ENCODE results near the gene MACIR. TPM values are rescaled to one million over a fixed set of nuclear protein-coding genes. Genes with fewer than 3 reads are reported as not detected.

The MACIR gene
- total RNA-seq, 1 experiment from 2014 or later, result 4.1 TPM

- Histone ChIP-seq H3K4me3 (ENCODE audit: low read depth, low read length) (no peak overlapping the region), H3K27me3 (replicated peaks; ENCODE audit: control insufficient read depth, insufficient read depth, low read length) (no peaks in the 10 kb centered on the region), H3K9me3 (no peaks in the 10 kb centered on the region), H3K4me1 (no peaks in the 10 kb centered on the region), H3K36me3 (ENCODE audit: control insufficient read depth, insufficient read depth, low read length) (no peaks in the 10 kb centered on the region)
- Mint-ChIP-seq H3K4me1 (ENCODE audit: low read depth, unreplicated experiment) (no peaks in the 10 kb centered on the region), H3K27me3 (ENCODE audit: insufficient read depth, unreplicated experiment) (no peaks in the 10 kb centered on the region), H3K9me3 (ENCODE audit: unreplicated experiment) (no peaks in the 10 kb centered on the region), H3K36me3 (ENCODE audit: insufficient read depth, unreplicated experiment) (no peaks in the 10 kb centered on the region), H3K27ac (ENCODE audit: unreplicated experiment) (no peak overlapping the region), H3K4me3 (ENCODE audit: unreplicated experiment) (no peak overlapping the region)
- ChIA-PET CTCF (no interaction called here), POLR2A (no interaction called here)
- TF ChIP-seq CTCF (IDR thresholded peaks at IDR 0.05; ENCODE audit: insufficient read depth in 1 of 2, low read depth in 1 of 2, low read length in 1 of 2, severe bottlenecking in 1 of 2, unreplicated experiment in 1 of 2), result no peak
- intact Hi-C loops (cut with micrococcal nuclease; ENCODE audit: unreplicated experiment), result loop anchor here (10.0 kb wide), 2 partner anchors 158 to 438 kb away; no protein-coding TSS in a partner anchor
- DNase-seq, result no peak
- no TSS peak for BruUV-seq (replicated peaks)
Observed at GRCh38 chr5:103223031-103223955, 35.3 kb upstream of the MACIR start.

- ChIA-PET POLR2A (interaction anchor here (1.0 kb wide), 1 partner anchor 34 kb away, joined by 3 read pairs; the partner anchor contains the start of gene MACIR), CTCF (interaction anchor here (0.6 to 1.1 kb wide), 11 partner anchors 29 to 688 kb away, joined by 3 to 7 read pairs (median 3); partner anchors contain the start of genes GIN1, MACIR and PPIP5K2)
- intact Hi-C loops (cut with micrococcal nuclease; ENCODE audit: unreplicated experiment), result loop anchor here (1.0 to 10.0 kb wide), 7 partner anchors 160 to 688 kb away; no protein-coding TSS in a partner anchor
Observed at GRCh38 chr5:103224118-103224893, 34.3 kb upstream of the MACIR start.

More at GRCh38 chr5:103224118-103224893, 34.3 kb upstream of the MACIR start:
- H3K4me1 Mint-ChIP-seq (ENCODE audit: low read depth, unreplicated experiment), result no peaks in the 10 kb centered on the region
- BruUV-seq (replicated peaks), result no TSS peak
- Histone ChIP-seq H3K9me3 (no peaks in the 10 kb centered on the region), H3K36me3 (ENCODE audit: control insufficient read depth, insufficient read depth, low read length) (no peaks in the 10 kb centered on the region), H3K4me3 (ENCODE audit: low read depth, low read length) (no peak overlapping the region), H3K27me3 (replicated peaks; ENCODE audit: control insufficient read depth, insufficient read depth, low read length) (no peaks in the 10 kb centered on the region), H3K4me1 (no peaks in the 10 kb centered on the region)
- H3K27me3 Mint-ChIP-seq (ENCODE audit: insufficient read depth, unreplicated experiment), result no peaks in the 10 kb centered on the region
- peak overlapping the region; percentile 37 for H3K4me3 Mint-ChIP-seq (ENCODE audit: unreplicated experiment)
- H3K9me3 Mint-ChIP-seq (ENCODE audit: unreplicated experiment), result no peaks in the 10 kb centered on the region
- H3K36me3 Mint-ChIP-seq (ENCODE audit: insufficient read depth, unreplicated experiment), result no peaks in the 10 kb centered on the region
- H3K27ac Mint-ChIP-seq (ENCODE audit: unreplicated experiment), result no peak overlapping the region
- peak; percentile 69 to 79 for TF ChIP-seq CTCF (IDR thresholded peaks at IDR 0.05; ENCODE audit: insufficient read depth in 1 of 2, low read depth in 1 of 2, low read length in 1 of 2, severe bottlenecking in 1 of 2, unreplicated experiment in 1 of 2)
- peak; percentile 60 to 67 for DNase-seq
